ENCODE data around the gene FANCC.

Gene FANCC

GRCh38 chr9:95095641-95096355 lies 221.7 kb downstream of the FANCC start:
- no peak for FAIRE-seq

GRCh38 chr9:95094002-95094401 lies 223.5 kb downstream of the FANCC start:
- no peak for FAIRE-seq

DNA sequence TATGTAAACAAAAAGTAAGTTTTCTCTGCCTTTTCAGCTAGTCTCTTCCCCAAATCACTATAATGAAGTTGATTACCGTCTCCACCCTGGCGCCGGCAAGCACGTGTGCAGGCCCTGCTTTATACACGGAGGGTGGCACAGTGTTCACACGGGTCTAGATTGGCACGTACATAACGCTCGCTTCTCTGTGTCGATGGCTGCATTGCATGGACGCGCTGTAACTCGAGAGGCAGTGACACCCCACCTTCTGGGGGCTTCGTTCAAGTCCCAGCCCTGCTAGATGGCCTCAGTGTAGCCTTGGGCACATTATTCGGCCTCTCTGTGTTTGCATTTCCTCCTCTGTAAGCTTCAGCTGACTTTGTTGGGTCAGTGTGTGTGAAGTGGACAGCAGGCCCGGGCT lies 223.9 kb downstream of the FANCC start:
- FAIRE-seq: no peak

GRCh38 chr9:95092262-95093072 lies 225.0 kb downstream of the FANCC start:
- no peak for FAIRE-seq

DNA sequence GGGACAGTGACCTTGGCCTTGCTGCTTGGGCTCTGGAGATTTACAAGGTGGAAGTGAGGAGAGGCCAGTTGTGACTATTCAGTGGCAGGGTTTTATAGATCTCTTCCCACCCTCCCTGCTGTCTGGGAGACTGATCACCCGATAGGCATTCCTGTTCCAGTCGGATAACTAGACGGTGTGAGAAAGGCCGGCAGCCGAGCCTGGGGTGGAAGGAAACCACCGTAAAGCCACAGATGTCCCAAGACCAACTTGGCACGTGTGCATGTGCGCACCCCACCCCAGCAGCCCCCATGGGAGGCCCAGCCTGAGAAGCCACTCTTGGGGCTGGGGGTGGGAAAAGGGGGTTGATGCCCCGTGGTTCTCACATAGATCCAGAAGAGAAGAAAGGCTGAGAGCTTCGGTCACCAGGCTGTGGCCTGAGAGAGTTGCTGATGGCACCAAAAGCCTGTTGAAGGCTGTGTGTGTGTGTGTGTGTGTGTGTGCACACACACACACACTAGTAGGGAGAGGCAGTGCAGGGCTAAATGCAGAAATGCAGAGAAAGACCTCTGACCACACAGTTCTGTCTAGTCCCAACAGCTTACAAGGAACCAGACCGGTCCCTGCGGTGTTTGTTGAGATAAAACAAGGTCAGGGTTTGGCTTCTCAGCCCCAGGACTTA lies 225.8 kb downstream of the FANCC start:
- no peak for FAIRE-seq

DNA sequence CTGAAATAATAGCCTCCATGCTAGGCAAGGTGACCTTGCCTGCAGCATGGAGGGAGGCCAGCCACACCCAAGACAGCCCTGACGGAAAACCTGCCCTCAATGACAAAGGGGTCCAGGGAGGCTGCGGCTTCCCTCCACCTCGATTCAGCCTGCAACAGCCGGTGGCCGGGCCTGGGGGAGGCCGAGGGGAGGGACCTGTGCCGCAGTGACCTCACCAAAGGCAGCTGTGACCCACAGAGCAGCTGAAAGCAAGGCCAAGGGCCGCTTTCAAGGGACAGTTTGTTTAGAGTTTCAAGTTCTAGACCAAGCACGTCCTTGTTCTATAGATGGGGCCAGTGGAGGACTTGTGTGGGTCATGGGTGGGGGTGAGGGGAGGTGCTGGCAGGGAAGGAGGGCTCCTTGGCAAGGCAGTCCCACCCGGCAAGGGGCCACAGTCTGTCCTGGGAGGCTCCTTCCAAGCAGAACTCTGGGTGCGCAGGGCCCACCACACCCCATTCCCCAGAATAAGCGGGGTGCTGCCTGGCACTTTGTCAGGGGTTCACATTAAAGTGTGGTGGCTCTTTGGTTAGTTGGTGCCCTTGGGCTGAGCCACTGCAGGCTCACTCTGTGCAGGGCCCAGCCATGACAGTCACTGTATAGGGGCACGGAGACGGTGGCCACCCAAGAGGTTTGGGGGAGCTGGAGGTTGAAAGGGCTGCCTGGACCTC lies 226.5 kb downstream of the FANCC start:
- FAIRE-seq: no peak

DNA sequence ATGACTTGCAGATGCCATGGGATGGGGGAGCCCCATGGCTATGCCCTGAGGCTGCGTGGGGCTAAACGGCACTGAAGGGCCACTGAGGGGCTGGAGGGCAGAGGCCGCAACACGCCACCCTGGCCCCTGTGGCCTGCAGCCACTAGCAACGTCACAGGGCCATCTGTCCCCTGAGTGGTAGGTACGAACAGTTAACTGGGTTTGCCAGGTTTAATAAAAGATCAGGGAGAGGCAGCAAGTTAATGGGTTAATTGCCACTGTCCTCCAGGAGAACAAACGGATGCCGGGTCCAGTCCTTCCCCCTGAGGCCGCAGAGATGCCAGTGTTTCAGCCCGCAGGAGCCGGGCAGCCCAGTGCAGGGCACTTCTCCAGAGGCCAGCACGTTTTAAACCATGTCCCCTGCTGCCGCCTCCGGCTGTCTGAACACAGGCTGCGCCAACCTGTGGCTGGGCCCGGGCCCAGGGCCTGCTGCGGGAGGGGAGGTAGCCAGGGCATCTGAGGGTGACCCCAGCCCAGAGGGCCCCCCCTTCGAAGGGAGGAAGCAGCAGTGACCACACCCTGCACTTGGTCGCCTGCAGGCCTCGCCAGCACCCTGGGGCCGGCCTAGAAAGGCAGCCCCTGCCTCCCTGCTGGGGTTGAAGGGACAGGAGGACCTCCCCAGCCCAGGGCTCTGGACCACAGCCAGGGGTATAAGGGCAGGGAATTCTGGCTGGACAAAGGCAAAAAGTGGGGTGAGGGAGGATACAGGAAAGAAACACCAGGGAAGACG lies 227.3 kb downstream of the FANCC start:
- no peak for FAIRE-seq

DNA sequence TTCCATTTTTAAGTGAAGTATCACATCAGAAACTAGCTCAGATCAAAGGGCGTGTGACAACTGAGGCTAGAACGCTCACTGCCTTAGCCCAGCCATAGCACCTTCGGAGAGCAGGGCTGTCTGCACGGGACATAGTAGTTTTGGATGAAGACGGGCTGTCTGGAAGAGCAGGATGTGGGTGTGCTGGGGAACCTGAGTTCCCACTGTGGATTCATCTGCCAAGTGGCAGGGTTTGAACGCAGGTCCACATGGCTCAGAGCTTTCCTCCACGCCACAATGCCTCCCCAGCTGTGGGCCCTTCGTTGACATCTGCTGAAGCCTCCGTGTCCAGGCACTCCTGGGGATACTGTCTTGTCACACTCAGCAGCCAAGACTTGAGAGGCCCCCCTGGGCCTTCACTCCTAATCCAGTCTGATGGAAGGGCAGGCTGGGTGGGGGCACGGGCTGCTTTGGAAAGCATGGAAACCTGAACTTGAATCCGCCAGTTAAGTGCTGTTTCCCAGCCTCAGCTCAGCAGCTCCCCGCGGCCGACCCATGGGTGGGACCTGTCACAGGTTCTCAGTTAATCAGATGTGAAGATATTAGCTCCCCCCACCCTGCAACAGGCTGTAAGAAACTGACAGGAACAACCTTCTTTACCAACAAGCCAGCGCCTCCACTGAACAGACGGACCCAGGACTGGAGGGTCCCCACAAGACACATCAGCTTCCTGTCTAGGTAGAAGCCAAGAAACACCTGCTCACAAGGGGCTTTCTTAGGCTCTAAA lies 228.1 kb downstream of the FANCC start:
- no peak for FAIRE-seq

- no peak for FAIRE-seq
Observed at GRCh38 chr9:95088421-95089161, 228.9 kb downstream of the FANCC start.

- FAIRE-seq: no peak
Observed at GRCh38 chr9:95087659-95088242, 229.8 kb downstream of the FANCC start.

GRCh38 chr9:95086564-95086955 lies 230.9 kb downstream of the FANCC start:
- no peak for FAIRE-seq

- no peak for FAIRE-seq
Observed at GRCh38 chr9:95085861-95086563, 231.5 kb downstream of the FANCC start.

DNA sequence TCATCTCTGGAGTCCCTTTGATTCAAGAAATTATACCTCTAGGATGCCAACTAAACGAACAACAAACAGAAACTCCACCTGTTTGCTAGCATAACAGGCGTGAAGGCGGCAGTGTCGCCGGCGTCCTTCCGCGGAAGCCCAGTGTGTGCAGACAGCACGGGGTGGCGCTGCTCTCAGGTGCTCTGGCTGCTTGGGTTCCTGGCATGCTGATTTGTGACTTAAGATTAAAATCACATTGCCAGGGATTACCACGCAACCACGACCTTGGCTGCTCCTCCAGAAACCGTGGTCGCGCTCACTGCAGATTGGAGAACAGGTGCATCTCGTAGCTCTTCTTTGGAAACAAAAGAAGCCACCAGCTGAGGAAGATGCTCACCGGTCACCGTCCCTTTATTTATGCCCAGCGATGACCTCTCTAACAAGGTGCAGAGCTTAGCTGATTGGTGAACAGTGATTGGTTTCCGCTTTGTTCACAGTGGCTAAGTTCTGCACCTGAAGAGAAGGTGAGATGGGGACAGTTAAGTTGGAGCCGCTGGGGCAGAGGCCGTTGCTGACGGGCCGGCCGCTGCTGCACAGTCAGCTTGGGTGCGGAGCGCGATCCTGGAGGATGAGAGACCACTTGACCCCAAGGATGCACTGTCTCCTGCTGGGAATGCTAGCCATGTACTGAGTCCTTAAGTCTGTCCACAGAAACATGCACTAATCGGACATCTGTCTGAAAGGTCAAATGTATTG lies 232.3 kb downstream of the FANCC start:
- FAIRE-seq: no peak

- no peak for FAIRE-seq
Observed at GRCh38 chr9:95084254-95084934, 233.1 kb downstream of the FANCC start.

- FAIRE-seq: no peak
Observed at GRCh38 chr9:95083086-95083768, 234.3 kb downstream of the FANCC start.

- FAIRE-seq: no peak
Observed at GRCh38 chr9:95082401-95083084, 235.0 kb downstream of the FANCC start.

- FAIRE-seq: no peak
Observed at GRCh38 chr9:95081998-95082397, 235.5 kb downstream of the FANCC start.
